NCI-H2081 (cell line): ENCODE measurements around the gene IQCF6.
A peak's percentile ranks its signal among the peaks of the same experiment; 100 is the strongest.
"Not testable (repeated sequence)": the region's sequence is repeated elsewhere in the genome, so short reads cannot be mapped to it uniquely, and the experiment has no call there.

Experiments used
- DNase-seq, 2 experiments: peaks; one replicate each; lab custom pipeline; 2025; lab: John Stamatoyannopoulos, UW

The IQCF6 gene

DNA sequence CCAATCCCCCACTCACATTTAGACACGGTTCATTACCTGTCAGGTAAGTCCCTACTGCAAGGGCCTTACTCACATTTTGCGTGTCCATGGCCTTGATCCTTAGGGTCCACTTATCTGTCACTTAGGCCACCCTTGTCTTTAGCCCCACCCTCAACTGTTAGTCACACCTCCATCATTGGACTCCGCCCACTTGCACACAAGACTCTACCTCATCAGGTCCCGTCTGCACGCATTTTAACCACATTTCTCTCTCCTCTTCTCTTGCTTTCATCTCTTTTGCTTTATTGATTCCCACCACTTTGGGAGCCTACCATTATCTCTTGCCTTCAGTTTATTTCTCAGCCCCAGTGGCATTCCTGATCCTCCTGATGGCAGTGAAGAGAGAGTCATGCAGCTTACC lies at the start of gene IQCF6:
IQCF6 (minus strand) TSS at position 101 of the 400 bp plus-strand sequence; CDS start at position 88, 13 bp downstream.
- no peak for DNase-seq

- DNase-seq = no peak
Measured at GRCh38 chr3:51828297-51828696, 49.3 kb upstream of the IQCF6 start.

- DNase-seq = no peak
Measured at GRCh38 chr3:51819709-51820406, 40.8 kb upstream of the IQCF6 start.

DNA sequence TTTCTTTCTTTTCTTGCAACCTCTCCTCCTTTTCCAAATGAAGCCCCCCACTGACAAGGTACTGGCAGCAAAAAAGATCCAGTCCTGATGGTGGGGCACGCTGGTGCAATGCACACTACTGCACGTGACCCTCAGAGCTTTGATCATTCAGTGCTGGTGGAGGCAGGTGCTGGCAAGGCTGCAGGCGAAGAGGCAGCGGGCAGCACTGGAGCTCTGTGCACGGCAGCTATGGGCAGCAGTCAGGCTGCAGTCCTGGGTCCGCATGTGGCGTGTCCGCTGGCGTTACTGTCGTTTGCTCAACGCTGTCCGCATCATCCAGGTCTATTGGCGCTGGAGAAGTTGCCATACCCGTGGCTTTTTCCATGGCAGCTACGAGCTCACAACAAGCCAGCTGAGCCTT lies 40.1 kb upstream of the IQCF6 start:
- DNase-seq = no peak

- no peak for DNase-seq
Measured at GRCh38 chr3:51817375-51817774, 38.3 kb upstream of the IQCF6 start.

DNA sequence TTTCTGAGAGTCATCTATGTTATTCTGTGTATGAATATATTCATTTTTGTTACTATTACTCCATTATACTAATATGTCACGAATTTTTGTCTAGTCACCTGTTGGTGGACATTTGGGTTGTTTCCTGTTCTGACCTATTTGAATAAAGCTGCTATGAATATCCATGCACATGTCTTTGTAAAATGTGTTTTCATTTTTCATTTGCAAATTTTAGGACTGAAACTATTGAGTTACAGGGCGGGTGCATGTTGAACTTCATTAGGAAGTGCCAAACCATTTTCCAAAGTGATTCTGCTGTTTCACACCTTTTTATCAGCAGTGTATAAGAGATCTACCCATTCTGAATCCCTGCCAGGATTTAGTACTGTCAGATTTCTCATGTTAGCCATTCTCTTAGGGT lies 37.7 kb upstream of the IQCF6 start:
- no peak for DNase-seq

DNA sequence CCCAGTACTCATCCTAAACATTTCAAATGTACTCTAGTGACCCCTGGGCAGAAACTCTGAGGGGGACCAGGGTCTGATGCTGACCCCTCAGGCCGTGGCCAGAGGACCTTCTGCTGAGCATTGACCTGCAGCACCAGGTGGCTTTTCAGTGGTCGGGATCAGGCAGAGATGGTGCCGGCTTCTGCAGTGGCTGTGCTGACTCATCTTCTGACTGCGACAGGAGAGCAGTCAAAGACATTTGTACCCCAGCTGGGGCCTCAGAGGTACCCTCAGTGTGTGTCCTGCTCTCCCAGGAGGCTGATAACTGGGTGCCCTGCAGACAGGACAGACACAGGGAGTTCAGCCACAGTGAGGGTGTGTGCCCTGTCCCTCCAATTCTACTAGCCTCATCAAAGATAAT lies 36.6 kb upstream of the IQCF6 start:
- DNase-seq = no peak

GRCh38 chr3:51814034-51814433 lies 35.0 kb upstream of the IQCF6 start:
- DNase-seq = no peak

GRCh38 chr3:51813539-51813938 lies 34.5 kb upstream of the IQCF6 start:
- no peak for DNase-seq

GRCh38 chr3:51808934-51809333 lies 29.9 kb upstream of the IQCF6 start:
- no peak for DNase-seq

DNA sequence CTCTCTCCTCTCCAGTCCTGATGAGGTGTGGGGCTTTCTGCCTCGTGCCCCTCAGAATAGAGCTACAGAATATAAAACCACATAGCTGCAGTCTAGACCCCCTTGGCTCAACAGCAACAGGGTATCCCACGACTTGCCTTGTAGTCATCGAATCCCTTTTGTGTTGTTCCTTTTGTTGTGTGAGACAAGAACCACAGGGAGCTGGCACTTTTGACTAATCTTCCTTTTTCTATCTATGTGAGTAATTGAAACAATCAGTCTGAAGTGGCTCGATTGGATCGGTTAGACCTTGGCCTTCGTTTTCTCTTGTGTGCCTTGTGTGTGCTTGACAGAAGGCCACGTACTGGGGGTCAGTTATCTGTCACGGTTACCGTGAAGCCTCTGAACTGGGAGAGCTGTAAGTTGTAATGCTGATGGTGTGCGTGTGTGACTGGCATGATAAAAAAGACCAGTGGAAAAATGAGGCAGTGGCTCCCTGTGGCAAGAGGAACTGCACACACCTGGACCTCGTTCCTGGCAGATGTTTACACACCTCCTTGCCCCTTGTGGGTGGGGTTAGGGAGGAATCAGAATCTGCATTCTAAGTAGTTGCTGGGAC lies 23.2 kb upstream of the IQCF6 start:
- DNase-seq = no peak

- DNase-seq = no peak
Measured at GRCh38 chr3:51800750-51801125, 21.7 kb upstream of the IQCF6 start.

DNA sequence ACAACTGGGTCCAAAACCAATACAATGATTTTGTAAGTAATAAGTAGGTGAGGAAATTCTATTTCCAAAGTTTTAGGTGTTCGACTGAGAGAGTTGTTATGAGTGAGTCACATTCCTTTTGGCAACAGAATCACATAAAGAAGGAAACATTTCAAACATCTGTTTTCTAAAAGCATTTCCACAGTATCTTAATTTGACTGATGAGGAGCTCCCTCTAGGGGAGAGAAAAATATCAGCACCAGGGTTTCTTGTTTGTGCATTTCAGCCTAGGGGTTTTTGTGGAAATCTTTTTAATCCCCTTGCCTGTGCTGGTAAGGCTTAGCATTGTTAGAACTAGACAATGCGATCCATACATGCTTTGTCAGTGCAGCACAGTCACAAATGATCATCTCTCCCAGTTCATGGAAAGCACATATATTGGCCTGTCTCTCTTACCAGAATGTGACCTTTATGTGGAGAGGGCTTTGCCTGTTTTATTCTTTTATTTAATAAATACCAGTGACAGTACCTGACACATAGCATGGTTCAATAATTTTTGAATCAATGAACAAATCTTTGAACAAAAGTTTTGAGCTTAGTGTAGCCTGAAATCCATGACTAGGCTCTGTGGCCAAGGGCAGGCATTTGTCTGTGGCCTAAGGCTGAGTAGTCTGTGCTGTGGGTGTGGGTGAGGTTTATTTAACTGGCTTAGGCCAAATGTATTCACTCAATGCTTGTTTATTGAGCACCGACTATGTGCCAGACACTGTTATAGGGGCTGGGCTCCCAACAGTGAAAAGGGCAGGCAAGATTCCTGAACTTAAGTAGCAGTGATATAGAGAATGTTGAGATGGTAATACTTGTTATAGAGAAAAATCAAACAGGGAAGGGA lies 21.1 kb upstream of the IQCF6 start:
- DNase-seq = peak; percentile 25 to 52

DNA sequence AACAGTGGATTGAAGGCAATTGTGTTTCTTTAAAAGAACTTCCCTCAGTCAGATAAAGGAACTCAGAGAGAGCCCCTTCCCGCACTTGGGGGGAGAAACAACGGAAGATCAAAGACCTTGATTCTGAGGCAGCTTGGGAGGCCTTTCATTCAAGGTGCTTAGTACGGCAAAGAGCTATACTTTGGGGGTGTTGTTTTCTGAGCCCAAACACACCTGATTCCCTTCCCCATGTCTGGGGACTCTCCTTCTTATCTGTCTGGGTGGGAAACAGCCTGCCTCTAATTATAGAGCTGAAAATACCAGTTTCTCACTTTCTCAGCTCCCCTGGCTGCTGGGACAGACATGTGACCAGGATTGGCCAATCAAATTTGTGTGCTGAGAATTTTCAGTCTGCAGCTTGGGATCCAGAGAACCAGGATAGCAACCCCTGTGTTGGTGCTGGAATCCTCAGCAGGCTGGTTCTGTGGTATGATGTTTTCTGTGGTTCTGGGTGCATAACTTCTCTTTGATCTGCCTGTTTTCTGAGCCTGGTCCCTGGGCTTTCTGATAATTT lies 19.4 kb upstream of the IQCF6 start:
- DNase-seq = no peak

DNA sequence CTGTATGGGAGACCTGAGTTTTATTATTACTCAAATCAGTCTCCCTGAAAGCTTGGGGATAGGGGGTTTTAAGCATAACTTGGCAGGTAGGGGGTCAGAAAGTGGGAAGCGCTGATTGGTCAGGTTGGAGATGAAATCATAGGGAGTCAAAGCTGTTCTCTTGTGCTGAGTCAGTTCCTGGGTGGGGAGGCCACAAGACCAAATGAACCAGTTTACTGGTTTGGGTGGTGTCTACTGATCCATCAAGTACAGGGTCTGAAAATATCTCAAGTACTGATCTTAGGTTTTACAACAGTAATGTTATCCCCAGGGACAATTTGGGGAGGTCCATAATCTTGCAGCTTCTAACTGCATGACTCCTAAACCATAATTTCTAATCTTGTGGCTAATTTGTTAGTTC lies 17.8 kb upstream of the IQCF6 start:
- no peak for DNase-seq

GRCh38 chr3:51794206-51794605 lies 15.2 kb upstream of the IQCF6 start:
- no peak for DNase-seq

DNA sequence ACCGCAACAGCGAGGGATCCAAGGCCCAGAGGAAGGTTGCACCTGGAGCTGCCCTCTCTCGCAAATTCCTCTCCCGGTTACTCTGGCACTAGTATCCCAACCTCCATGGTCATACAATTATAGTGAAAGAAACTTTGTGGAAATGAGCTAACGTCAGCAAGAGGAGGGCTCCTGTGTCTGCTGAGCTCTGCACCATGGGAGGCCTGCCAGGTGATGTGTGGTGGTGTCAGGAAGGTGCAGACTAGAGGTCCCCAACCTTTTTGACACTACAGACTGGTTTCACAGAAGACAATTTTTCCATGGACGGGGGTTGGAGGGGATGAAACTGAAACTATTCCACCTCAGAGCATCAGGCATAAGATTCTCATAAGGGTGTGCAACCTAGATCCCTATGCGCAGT lies 13.2 kb upstream of the IQCF6 start:
- no peak for DNase-seq

DNA sequence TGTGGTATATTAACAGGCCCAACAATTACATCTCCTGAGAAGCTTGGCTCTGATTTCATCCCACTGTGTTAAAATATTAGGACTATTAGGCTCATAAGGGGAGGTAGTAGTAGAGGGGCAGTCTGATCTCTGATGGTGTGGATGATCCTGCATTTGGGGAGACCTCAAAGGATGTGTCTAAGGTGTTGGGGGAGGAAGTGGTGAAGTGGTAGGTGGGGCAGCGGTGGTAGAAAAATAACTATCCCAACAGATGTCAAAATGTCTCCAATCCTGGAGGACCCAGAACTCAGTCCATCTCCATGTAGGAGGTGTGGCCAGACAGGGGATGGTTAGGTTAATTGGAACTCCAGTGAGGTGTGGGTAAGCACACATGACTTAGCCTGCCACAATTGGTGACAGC lies 10.4 kb upstream of the IQCF6 start:
- no peak for DNase-seq

DNA sequence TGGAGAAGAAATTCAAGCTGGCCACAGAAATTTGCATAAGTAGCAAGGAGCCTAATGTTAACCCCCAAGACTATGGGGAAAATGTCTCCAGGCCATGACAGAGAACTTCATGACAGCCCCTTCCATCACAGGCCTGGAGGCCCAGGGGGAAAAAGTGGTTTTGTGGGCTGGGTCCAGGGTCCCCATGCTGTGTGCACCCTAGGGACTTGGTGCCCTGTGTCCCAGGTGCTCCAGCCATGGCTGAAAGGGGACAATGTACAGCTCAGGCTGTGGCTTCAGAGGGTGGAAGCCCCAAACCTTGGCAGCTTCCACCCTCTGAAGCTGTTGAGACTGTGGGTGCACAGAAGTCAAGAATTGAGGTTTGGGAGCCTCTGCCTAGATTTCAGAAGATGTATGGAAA lies 8.5 kb upstream of the IQCF6 start:
- not testable (repeated sequence) for DNase-seq

GRCh38 chr3:51786267-51786666 lies 7.2 kb upstream of the IQCF6 start:
- peak in 1 of 2 experiments; percentile 11 for DNase-seq

GRCh38 chr3:51778554-51778953 lies 483 bp downstream of the IQCF6 start:
- DNase-seq = no peak

GRCh38 chr3:51777985-51778384 lies 1.1 kb downstream of the IQCF6 start:
- peak in 1 of 2 experiments; percentile 3 for DNase-seq
